ENCODE data around the gene NCOA4. TPM values are rescaled to one million over a fixed set of nuclear protein-coding genes. Genes with fewer than 3 reads are reported as not detected.

Gene NCOA4
- total RNA-seq, 2 experiments from 2014 or later: 86.2 to 86.6 TPM

DNA sequence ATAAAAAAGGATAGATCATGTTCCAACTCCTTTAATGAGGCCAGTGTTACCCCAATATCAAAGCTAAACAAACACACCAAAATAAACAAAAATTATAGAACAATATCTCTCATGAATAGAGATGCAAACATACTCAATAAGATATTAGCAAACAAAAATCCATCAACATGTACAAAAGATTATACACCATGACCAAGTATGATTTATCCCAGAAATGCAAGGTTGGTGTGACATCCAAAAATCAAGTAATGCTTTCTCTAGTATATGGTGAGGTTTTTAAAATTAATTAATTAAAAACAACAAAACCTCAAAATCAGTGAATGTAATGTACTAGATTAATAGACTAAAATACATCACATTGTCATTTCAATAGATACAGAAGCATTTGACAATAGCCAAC is 26.6 kb upstream of the NCOA4 start:
- DNase-seq: no peak
- H3K4me1 Mint-ChIP-seq (ENCODE audit: low read depth): no peaks in the 10 kb centered on the region
- ATAC-seq: no peak
- POLR2A ChIA-PET: no interaction called here
- no peak overlapping the region for H3K4me3 Mint-ChIP-seq
- TF ChIP-seq, protein P1, sequence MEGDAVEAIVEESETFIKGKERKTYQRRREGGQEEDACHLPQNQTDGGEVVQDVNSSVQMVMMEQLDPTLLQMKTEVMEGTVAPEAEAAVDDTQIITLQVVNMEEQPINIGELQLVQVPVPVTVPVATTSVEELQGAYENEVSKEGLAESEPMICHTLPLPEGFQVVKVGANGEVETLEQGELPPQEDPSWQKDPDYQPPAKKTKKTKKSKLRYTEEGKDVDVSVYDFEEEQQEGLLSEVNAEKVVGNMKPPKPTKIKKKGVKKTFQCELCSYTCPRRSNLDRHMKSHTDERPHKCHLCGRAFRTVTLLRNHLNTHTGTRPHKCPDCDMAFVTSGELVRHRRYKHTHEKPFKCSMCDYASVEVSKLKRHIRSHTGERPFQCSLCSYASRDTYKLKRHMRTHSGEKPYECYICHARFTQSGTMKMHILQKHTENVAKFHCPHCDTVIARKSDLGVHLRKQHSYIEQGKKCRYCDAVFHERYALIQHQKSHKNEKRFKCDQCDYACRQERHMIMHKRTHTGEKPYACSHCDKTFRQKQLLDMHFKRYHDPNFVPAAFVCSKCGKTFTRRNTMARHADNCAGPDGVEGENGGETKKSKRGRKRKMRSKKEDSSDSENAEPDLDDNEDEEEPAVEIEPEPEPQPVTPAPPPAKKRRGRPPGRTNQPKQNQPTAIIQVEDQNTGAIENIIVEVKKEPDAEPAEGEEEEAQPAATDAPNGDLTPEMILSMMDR (IDR thresholded peaks at IDR 0.05): no peak
- no peaks in the 10 kb centered on the region for H3K27me3 Mint-ChIP-seq
- intact Hi-C loops (cut with micrococcal nuclease): no loop called here
- CTCF ChIA-PET: no interaction called here
- H3K27ac Mint-ChIP-seq: no peak overlapping the region
- no peaks in the 10 kb centered on the region for H3K36me3 Mint-ChIP-seq (ENCODE audit: low read depth)
- H3K9me3 Mint-ChIP-seq: peaks cover 6% of the 10 kb centered on the region

DNA sequence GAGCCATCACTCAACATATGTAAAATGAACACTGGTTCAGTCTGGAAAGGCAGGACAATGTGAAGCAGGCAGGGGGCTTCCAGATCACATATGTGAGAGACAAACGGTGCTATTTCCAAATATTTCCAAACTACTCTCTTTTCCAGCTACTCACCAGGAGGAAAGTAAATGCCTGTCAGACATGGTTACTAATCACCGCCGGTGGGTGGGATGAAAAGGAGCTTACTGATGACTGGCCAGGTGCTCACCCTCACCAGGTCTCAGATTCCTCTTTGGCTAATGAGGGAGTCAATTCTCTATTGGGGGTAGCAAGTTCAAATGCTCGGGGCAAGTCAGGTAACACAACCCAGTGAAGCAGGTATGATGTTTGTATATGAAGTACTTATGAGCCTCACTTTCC is 25.3 kb upstream of the NCOA4 start:
- intact Hi-C loops (cut with micrococcal nuclease): no loop called here
- H3K27ac Mint-ChIP-seq: no peak overlapping the region
- no peaks in the 10 kb centered on the region for H3K36me3 Mint-ChIP-seq (ENCODE audit: low read depth)
- TF ChIP-seq, protein P1 (IDR thresholded peaks at IDR 0.05): no peak
- no peak for ATAC-seq
- H3K9me3 Mint-ChIP-seq: peaks cover 6% of the 10 kb centered on the region
- POLR2A ChIA-PET: no interaction called here
- no peak for DNase-seq
- no peak overlapping the region for H3K4me3 Mint-ChIP-seq
- CTCF ChIA-PET: no interaction called here
- no peaks in the 10 kb centered on the region for H3K4me1 Mint-ChIP-seq (ENCODE audit: low read depth)
- H3K27me3 Mint-ChIP-seq: no peaks in the 10 kb centered on the region

DNA sequence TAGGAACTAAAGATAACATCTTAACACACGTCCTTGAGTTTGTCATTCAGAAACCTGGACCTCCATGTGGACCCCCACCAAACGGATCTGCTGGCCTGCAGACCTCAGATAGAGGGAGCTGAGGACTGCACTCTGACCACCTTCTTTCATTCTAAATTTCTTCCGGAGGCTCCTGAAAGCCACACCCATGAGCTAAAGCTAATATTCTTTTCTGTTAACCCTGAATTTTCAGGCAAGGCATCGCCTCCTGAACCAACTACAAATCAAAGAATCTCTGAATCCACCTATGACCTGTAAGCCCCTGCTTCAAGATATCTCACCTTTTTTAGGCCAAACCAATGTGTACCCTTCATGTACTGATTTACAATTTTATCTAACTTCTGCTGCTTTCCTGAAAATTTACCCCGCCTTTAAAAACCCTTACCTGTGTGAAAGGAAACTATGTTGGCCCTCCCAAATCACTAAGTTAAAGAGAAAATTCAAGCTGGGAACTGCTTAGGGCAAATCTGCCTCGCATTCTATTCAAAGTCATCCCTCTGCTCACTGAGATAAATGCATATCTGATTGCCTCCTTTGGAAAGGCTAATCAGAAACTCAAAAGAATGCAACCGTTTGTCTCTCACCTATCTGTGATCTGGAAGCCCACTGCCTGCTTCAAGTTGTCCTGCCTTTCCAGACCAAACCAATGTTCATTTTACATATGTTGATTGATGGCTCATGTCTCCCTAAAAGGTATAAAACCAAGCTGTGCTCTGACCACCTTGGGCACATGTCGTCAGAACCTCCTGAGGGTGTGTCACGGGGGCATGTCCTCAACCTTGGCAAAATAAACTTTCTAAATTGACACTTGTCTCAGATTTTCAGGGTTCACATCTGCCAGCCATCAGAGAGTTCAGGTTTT is 23.4 kb upstream of the NCOA4 start:
- ChIA-PET POLR2A (interaction anchor here (0.5 kb wide), 1 partner anchor 16 kb away, joined by 3 read pairs; no protein-coding TSS in a partner anchor), CTCF (interaction anchor here (0.9 kb wide), 1 partner anchor 16 kb away, joined by 3 read pairs; no protein-coding TSS in a partner anchor)
- no peak for ATAC-seq
- no peak overlapping the region for H3K27ac Mint-ChIP-seq
- no peaks in the 10 kb centered on the region for H3K4me1 Mint-ChIP-seq (ENCODE audit: low read depth)
- intact Hi-C loops (cut with micrococcal nuclease): no loop called here
- H3K27me3 Mint-ChIP-seq: no peaks in the 10 kb centered on the region
- H3K36me3 Mint-ChIP-seq (ENCODE audit: low read depth): no peaks in the 10 kb centered on the region
- TF ChIP-seq, protein P1 (IDR thresholded peaks at IDR 0.05): no peak
- no peak overlapping the region for H3K4me3 Mint-ChIP-seq
- H3K9me3 Mint-ChIP-seq: peaks cover 6% of the 10 kb centered on the region
- DNase-seq: no peak

DNA sequence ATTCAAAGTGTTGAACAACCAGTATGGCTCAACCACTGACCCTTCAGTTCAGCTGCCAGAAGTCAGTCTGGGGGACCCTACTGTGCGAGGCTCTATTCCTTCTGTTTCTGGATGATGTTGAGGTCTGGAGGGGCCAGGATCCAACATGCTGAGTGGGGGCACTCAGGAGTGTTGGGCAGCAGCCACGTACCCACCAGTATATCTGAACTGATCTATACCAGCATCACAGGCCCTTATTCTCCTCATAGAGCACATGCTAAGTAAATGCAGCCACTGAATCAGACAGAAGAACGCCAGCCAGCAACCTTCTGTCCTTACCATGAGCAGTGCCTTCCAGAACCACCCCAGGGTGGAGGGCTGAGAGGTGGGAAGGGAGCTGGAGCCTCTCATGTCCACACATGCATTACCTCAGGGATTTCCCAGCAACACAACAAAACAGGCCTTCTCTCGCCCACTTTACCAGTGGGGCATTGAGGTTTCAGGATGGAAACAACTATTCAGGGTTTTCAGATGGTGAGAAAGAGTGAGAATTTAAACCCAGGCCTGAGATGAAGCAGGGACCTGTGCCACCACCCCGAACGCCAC is 22.5 kb upstream of the NCOA4 start:
- Mint-ChIP-seq H3K4me1 (ENCODE audit: low read depth) (no peaks in the 10 kb centered on the region), H3K9me3 (peaks cover 6% of the 10 kb centered on the region), H3K4me3 (no peak overlapping the region), H3K36me3 (ENCODE audit: low read depth) (no peaks in the 10 kb centered on the region), H3K27me3 (no peaks in the 10 kb centered on the region), H3K27ac (no peak overlapping the region)
- TF ChIP-seq, protein P1 (IDR thresholded peaks at IDR 0.05): no peak
- no peak for DNase-seq
- CTCF ChIA-PET: interaction anchor here (1.2 kb wide), 1 partner anchor 19 kb away, joined by 3 read pairs; no protein-coding TSS in a partner anchor
- POLR2A ChIA-PET: interaction anchor here (0.5 kb wide), 1 partner anchor 16 kb away, joined by 3 read pairs; no protein-coding TSS in a partner anchor
- intact Hi-C loops (cut with micrococcal nuclease): no loop called here
- ATAC-seq: no peak

Data from activated CD8-positive, alpha-beta T cell treated with anti-CD3 and anti-CD28 coated beads for 36 hours (primary cell).